Right atrium auricular region (tissue), 2 donors: Measurements from ENCODE around the gene H19. TPM values are rescaled to one million over a fixed set of nuclear protein-coding genes. Genes with fewer than 3 reads are reported as not detected.

Source experiments
- DNase-seq: peaks from one replicate; pipeline ENCODE4 v3.0.0-alpha.2; 2019; ENCODE audit warnings: low spot score
- H3K27ac ChIP-seq, 2 donors: fragments of 200-600 bp; sonication (generic); 1 replicate in 1 of 2; 2 replicates in 1 of 2; pipeline ENCODE4 v1.5.1; 2016 to 2019
- H3K27me3 ChIP-seq, 2 donors: fragments of 200-600 bp; sonication (generic); one replicate each; pipeline versions ENCODE4 v1.5.1 to v1.6.0; 2017 to 2019
- H3K36me3 ChIP-seq: fragments of 200-600 bp; sonication (generic); one replicate; pipeline ENCODE4 v1.5.1; 2016
- H3K4me1 ChIP-seq, 2 donors: fragments of 200-600 bp; sonication (generic); one replicate each; pipeline versions ENCODE4 v1.5.1 to v1.6.0; 2017 to 2019
- H3K4me3 ChIP-seq, 2 donors: fragments of 200-600 bp; sonication (generic); 1 replicate in 1 of 2; 2 replicates in 1 of 2; pipeline ENCODE4 v1.5.1; 2017 to 2019; ENCODE audit warnings: mild to moderate bottlenecking in 1 of 2, moderate library complexity in 1 of 2
- H3K9me3 ChIP-seq, 2 donors: fragments of 200-600 bp; sonication (generic); one replicate each; pipeline ENCODE4 v1.5.1; 2019
- CTCF ChIP-seq, 2 donors: fragments of 200-600 bp; sonication (generic); IDR thresholded peaks; one replicate each; pipeline ENCODE4 v1.5.1; 2019; ENCODE audit warnings: antibody characterized with exemption in 2 of 2
- total RNA-seq, 2 donors: library from RNA; depleted of rRNA; stranded (reverse); fragments of >200 nt; gene quantifications; one replicate each; pipeline ENCODE4 v1.1.0, GENCODE V29; 2016

Gene H19
- total RNA-seq, 2 donors from 2014 or later: 449 to 551 TPM

GRCh38 chr11:2002042-2002776 lies 4.6 kb upstream of the H19 start:
- no peak overlapping the region for H3K27ac ChIP-seq
- DNase-seq: no peak
- H3K36me3 ChIP-seq: no peaks in the 10 kb centered on the region
- no peak for TF ChIP-seq CTCF (IDR thresholded peaks at IDR 0.05)
- no peak overlapping the region for H3K4me3 ChIP-seq
- H3K9me3 ChIP-seq: no peaks in the 10 kb centered on the region
- no peaks in the 10 kb centered on the region for H3K4me1 ChIP-seq
- H3K27me3 ChIP-seq: no peaks in the 10 kb centered on the region

- no peaks in the 10 kb centered on the region for H3K9me3 ChIP-seq
- no peak overlapping the region for H3K4me3 ChIP-seq
- DNase-seq: no peak
- H3K4me1 ChIP-seq: no peaks in the 10 kb centered on the region
- H3K27ac ChIP-seq: no peak overlapping the region
- H3K36me3 ChIP-seq: no peaks in the 10 kb centered on the region
- TF ChIP-seq CTCF (IDR thresholded peaks at IDR 0.05): no peak
- no peaks in the 10 kb centered on the region for H3K27me3 ChIP-seq
Measured at GRCh38 chr11:1998861-1999260, 1.2 kb upstream of the H19 start.

GRCh38 chr11:1998290-1998689 lies 648 bp upstream of the H19 start:
- no peak for DNase-seq
- Histone ChIP-seq H3K4me1 (no peaks in the 10 kb centered on the region), H3K27ac (no peak overlapping the region), H3K9me3 (no peaks in the 10 kb centered on the region), H3K4me3 (no peak overlapping the region), H3K36me3 (no peaks in the 10 kb centered on the region), H3K27me3 (no peaks in the 10 kb centered on the region)
- TF ChIP-seq CTCF (IDR thresholded peaks at IDR 0.05): no peak

- DNase-seq: peak; percentile 53
- no peak overlapping the region for H3K27ac ChIP-seq
Measured at GRCh38 chr11:1994121-1994520, 3.5 kb downstream of the H19 start.

GRCh38 chr11:1992111-1992510 lies 5.5 kb downstream of the H19 start:
- H3K27ac ChIP-seq: no peak overlapping the region
- no peaks in the 10 kb centered on the region for H3K9me3 ChIP-seq
- H3K4me1 ChIP-seq: no peaks in the 10 kb centered on the region
- no peak for TF ChIP-seq CTCF (IDR thresholded peaks at IDR 0.05)
- H3K27me3 ChIP-seq: no peaks in the 10 kb centered on the region
- peak; percentile 44 for DNase-seq
- H3K36me3 ChIP-seq: no peaks in the 10 kb centered on the region
- H3K4me3 ChIP-seq: no peak overlapping the region

More at GRCh38 chr11:1994121-1994520, 3.5 kb downstream of the H19 start:
- no peak for TF ChIP-seq CTCF (IDR thresholded peaks at IDR 0.05)
- H3K36me3 ChIP-seq: no peaks in the 10 kb centered on the region
- no peak overlapping the region for H3K4me3 ChIP-seq
- no peaks in the 10 kb centered on the region for H3K9me3 ChIP-seq
- H3K27me3 ChIP-seq: no peaks in the 10 kb centered on the region
- H3K4me1 ChIP-seq: no peaks in the 10 kb centered on the region
